D721Med (cell line): ENCODE data around the gene SOX2.
A peak's percentile ranks its signal among the peaks of the same experiment; 100 is the strongest.

Source experiments
- DNase-seq: peaks from one replicate; pipeline ENCODE4 v3.0.0; 2011; ENCODE audit warnings: low spot score; ENCODE audit not compliant: insufficient read length
- FAIRE-seq: peaks from 2 replicates; lab custom pipeline; 2011; peaks lifted over from hg19 to GRCh38; lab: Jason Lieb, UNC
- TF ChIP-seq, protein P1 (sequence below): IDR thresholded peaks from 2 replicates; pipeline ENCODE4 v1.5.1; 2012; ENCODE audit warnings: mild to moderate bottlenecking, control low read depth; ENCODE audit not compliant: insufficient read depth; ENCODE audit errors: missing control alignments

The SOX2 gene

DNA sequence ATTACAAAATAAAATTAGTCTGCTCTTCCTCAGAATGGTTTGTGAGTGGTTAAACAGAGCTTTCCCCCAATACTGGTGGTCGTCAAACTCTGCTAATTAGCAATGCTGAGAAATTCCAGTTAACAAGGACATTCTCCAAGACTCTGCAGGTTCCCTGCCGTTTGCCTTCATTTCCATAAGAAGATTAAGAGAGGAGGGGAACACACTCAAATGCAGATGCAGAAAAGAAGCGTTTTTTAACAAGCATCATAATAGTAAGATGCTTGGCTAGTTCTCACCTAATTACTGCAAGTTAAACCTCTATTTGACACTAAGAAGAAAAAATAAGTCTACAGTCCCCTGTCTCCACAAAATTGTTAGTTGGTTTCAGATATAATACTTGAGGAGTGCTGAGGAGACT, 3.7 kb upstream of the SOX2 start:
- no peak for DNase-seq
- no peak for FAIRE-seq
- TF ChIP-seq, protein P1, sequence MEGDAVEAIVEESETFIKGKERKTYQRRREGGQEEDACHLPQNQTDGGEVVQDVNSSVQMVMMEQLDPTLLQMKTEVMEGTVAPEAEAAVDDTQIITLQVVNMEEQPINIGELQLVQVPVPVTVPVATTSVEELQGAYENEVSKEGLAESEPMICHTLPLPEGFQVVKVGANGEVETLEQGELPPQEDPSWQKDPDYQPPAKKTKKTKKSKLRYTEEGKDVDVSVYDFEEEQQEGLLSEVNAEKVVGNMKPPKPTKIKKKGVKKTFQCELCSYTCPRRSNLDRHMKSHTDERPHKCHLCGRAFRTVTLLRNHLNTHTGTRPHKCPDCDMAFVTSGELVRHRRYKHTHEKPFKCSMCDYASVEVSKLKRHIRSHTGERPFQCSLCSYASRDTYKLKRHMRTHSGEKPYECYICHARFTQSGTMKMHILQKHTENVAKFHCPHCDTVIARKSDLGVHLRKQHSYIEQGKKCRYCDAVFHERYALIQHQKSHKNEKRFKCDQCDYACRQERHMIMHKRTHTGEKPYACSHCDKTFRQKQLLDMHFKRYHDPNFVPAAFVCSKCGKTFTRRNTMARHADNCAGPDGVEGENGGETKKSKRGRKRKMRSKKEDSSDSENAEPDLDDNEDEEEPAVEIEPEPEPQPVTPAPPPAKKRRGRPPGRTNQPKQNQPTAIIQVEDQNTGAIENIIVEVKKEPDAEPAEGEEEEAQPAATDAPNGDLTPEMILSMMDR, result no peak

DNA sequence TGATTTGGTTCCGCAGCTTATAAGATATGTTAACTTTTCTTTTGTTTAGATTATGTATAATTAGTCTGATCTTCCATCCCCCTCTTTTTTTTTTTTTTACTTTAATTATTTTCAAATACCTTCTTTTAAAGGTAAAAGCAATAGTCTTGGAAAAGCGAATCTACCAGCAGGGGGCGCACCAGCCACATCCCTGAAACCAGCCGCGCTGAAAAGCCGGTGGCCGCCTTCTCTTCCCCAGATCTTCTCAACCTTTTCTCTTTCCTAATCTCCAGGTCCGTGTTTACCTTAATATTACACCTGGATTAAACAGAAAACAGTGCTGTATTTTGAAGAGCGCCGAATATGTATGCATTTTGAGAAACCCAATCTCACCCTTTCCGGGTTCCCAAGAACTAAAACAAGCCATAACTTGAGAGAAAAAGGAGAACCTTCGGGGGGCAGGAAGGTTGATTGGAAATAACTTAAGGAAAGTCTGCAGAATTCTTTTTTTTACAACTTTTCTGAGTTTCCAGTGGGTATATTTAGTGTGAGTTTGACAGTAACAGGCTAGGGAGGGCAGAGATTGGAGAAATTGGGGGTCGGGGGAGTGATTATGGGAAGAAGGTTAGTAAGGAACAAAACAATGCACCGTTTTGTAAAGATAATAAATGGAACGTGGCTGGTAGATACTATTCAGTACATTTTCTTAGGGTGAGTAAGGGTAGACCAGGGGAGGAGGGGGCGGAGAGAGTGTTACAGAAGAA, 2.0 kb upstream of the SOX2 start:
- no peak for FAIRE-seq
- TF ChIP-seq, protein P1, result peak; percentile 82
- DNase-seq, result no peak

DNA sequence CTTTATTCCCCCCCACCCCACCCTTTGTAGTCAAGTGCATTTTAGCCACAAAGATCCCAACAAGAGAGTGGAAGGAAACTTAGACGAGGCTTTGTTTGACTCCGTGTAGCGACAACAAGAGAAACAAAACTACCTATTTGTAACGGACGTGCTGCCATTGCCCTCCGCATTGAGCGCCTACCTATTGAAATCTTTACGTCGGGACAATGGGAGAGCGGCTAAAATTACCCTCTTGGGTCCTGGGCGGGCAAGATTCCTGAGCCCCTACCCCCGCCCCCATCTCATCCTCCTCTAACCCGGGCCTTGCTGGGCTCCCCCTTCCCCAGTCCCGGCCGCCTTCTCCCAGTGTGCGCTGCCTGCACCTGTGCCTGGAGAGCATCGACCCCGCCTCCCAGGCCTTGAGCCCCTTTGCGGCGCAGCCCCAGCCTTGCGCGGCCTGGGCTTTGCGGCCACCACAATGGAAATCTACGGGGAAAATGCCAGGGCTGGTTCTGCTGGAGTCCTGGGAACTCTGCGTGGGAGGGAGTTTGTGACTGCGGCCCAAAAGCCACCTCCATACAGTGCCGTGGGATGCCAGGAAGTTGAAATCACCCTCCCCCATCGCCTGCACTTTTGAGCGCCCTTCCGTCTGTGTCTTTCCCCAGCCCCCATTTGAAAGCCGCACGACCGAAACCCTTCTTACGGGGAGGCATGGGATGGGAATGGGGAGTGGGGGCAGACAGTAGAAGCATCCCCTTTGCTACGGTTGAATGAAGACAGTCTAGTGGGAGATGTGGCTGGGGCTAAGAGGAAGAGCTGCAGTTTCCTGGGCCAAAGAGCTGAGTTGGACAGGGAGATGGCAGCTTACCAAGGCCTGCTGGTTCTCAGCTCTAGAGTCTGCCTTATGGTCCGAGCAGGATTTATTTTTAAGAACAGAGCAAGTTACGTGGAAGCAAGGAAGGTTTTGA, 1.1 kb upstream of the SOX2 start:
- TF ChIP-seq, protein P1, result no peak
- FAIRE-seq (no peak), DNase-seq (no peak)

DNA sequence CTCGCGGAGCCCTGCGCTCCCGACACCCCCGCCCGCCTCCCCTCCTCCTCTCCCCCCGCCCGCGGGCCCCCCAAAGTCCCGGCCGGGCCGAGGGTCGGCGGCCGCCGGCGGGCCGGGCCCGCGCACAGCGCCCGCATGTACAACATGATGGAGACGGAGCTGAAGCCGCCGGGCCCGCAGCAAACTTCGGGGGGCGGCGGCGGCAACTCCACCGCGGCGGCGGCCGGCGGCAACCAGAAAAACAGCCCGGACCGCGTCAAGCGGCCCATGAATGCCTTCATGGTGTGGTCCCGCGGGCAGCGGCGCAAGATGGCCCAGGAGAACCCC, 464 bp downstream of the SOX2 start:
- DNase-seq (no peak), FAIRE-seq (no peak)
- TF ChIP-seq, protein P1, result no peak

DNA sequence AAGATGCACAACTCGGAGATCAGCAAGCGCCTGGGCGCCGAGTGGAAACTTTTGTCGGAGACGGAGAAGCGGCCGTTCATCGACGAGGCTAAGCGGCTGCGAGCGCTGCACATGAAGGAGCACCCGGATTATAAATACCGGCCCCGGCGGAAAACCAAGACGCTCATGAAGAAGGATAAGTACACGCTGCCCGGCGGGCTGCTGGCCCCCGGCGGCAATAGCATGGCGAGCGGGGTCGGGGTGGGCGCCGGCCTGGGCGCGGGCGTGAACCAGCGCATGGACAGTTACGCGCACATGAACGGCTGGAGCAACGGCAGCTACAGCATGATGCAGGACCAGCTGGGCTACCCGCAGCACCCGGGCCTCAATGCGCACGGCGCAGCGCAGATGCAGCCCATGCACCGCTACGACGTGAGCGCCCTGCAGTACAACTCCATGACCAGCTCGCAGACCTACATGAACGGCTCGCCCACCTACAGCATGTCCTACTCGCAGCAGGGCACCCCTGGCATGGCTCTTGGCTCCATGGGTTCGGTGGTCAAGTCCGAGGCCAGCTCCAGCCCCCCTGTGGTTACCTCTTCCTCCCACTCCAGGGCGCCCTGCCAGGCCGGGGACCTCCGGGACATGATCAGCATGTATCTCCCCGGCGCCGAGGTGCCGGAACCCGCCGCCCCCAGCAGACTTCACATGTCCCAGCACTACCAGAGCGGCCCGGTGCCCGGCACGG, 991 bp downstream of the SOX2 start:
- DNase-seq (no peak), FAIRE-seq (no peak)
- TF ChIP-seq, protein P1, result no peak

DNA sequence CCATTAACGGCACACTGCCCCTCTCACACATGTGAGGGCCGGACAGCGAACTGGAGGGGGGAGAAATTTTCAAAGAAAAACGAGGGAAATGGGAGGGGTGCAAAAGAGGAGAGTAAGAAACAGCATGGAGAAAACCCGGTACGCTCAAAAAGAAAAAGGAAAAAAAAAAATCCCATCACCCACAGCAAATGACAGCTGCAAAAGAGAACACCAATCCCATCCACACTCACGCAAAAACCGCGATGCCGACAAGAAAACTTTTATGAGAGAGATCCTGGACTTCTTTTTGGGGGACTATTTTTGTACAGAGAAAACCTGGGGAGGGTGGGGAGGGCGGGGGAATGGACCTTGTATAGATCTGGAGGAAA, 1.5 kb downstream of the SOX2 start:
- no peak for DNase-seq

More for the DNA sequence above, 1.5 kb downstream of the SOX2 start:
- TF ChIP-seq, protein P1, result no peak
- FAIRE-seq, result no peak
